KOPT-K1 (cell line): ENCODE measurements around the gene RAPGEF4.
"Not testable (repeated sequence)": the region's sequence is repeated elsewhere in the genome, so short reads cannot be mapped to it uniquely, and the experiment has no call there.

ENCODE experiments used
- H3K27ac ChIP-seq: fragments of 200-600 bp; sonication (generic); 2 replicates; pipeline ENCODE4 v1.5.1; 2016; ENCODE audit warnings: antibody characterized with exemption, mild to moderate bottlenecking, low read depth, low read length; ENCODE audit not compliant: poor library complexity, severe bottlenecking
- H3K36me3 ChIP-seq: fragments of 200-600 bp; sonication (generic); 2 replicates; pipeline ENCODE4 v1.5.1; 2017; ENCODE audit warnings: antibody characterized with exemption, mild to moderate bottlenecking, low read length, moderate library complexity; ENCODE audit not compliant: insufficient read depth
- H3K9me3 ChIP-seq: fragments of 200-600 bp; sonication (generic); 2 replicates; pipeline ENCODE4 v1.5.1; 2017; ENCODE audit warnings: antibody characterized with exemption, low read length, mild to moderate bottlenecking; ENCODE audit not compliant: insufficient read depth, poor library complexity, severe bottlenecking

Gene RAPGEF4

GRCh38 chr2:173021939-173022371 is 286.3 kb downstream of the RAPGEF4 start:
- Histone ChIP-seq H3K27ac (no peak overlapping the region), H3K36me3 (no peaks in the 10 kb centered on the region), H3K9me3 (no peaks in the 10 kb centered on the region)

- H3K9me3 ChIP-seq: no peaks in the 10 kb centered on the region
- no peak overlapping the region for H3K27ac ChIP-seq
- no peaks in the 10 kb centered on the region for H3K36me3 ChIP-seq
Observed at GRCh38 chr2:173023718-173024117, 288.1 kb downstream of the RAPGEF4 start.

- Histone ChIP-seq H3K27ac (no peak overlapping the region), H3K9me3 (no peaks in the 10 kb centered on the region), H3K36me3 (no peaks in the 10 kb centered on the region)
Observed at GRCh38 chr2:173026479-173026878, 290.8 kb downstream of the RAPGEF4 start.

GRCh38 chr2:173027181-173028128 is 291.8 kb downstream of the RAPGEF4 start:
- Histone ChIP-seq H3K27ac (no peak overlapping the region), H3K36me3 (no peaks in the 10 kb centered on the region)

GRCh38 chr2:173028141-173028540 is 292.5 kb downstream of the RAPGEF4 start:
- Histone ChIP-seq H3K36me3 (no peaks in the 10 kb centered on the region), H3K27ac (no peak overlapping the region), H3K9me3 (no peaks in the 10 kb centered on the region)

More at GRCh38 chr2:173027181-173028128, 291.8 kb downstream of the RAPGEF4 start:
- no peaks in the 10 kb centered on the region for H3K9me3 ChIP-seq

GRCh38 chr2:173028671-173029070 is 293.0 kb downstream of the RAPGEF4 start:
- Histone ChIP-seq H3K27ac (no peak overlapping the region), H3K36me3 (no peaks in the 10 kb centered on the region), H3K9me3 (no peaks in the 10 kb centered on the region)

- Histone ChIP-seq H3K9me3 (no peaks in the 10 kb centered on the region), H3K36me3 (no peaks in the 10 kb centered on the region), H3K27ac (no peak overlapping the region)
Observed at GRCh38 chr2:173030561-173031490, 295.2 kb downstream of the RAPGEF4 start.

- no peaks in the 10 kb centered on the region for H3K9me3 ChIP-seq
- H3K36me3 ChIP-seq: no peaks in the 10 kb centered on the region
- no peak overlapping the region for H3K27ac ChIP-seq
Observed at GRCh38 chr2:173032032-173032431, 296.4 kb downstream of the RAPGEF4 start.

GRCh38 chr2:173033084-173033483 is 297.4 kb downstream of the RAPGEF4 start:
- Histone ChIP-seq H3K9me3 (no peaks in the 10 kb centered on the region), H3K36me3 (no peaks in the 10 kb centered on the region), H3K27ac (no peak overlapping the region)

- Histone ChIP-seq H3K27ac (no peak overlapping the region), H3K9me3 (no peaks in the 10 kb centered on the region), H3K36me3 (no peaks in the 10 kb centered on the region)
Observed at GRCh38 chr2:173034143-173034542, 298.5 kb downstream of the RAPGEF4 start.

GRCh38 chr2:173037245-173038120 is 301.8 kb downstream of the RAPGEF4 start:
- Histone ChIP-seq H3K9me3 (no peaks in the 10 kb centered on the region), H3K36me3 (no peaks in the 10 kb centered on the region), H3K27ac (no peak overlapping the region)

- not testable (repeated sequence) for H3K27ac ChIP-seq, H3K9me3 ChIP-seq, H3K36me3 ChIP-seq
Observed at GRCh38 chr2:173038257-173038656, 302.6 kb downstream of the RAPGEF4 start.

- Histone ChIP-seq H3K36me3 (no peaks in the 10 kb centered on the region), H3K27ac (no peak overlapping the region), H3K9me3 (no peaks in the 10 kb centered on the region)
Observed at GRCh38 chr2:173040729-173041128, 305.1 kb downstream of the RAPGEF4 start.

- H3K36me3 ChIP-seq: no peaks in the 10 kb centered on the region
- H3K27ac ChIP-seq: no peak overlapping the region
Observed at GRCh38 chr2:173043476-173043875, 307.8 kb downstream of the RAPGEF4 start.

More at GRCh38 chr2:173043476-173043875, 307.8 kb downstream of the RAPGEF4 start:
- H3K9me3 ChIP-seq: no peaks in the 10 kb centered on the region
